Measurements from ENCODE around the gene COL8A2.

COL8A2 gene

DNA sequence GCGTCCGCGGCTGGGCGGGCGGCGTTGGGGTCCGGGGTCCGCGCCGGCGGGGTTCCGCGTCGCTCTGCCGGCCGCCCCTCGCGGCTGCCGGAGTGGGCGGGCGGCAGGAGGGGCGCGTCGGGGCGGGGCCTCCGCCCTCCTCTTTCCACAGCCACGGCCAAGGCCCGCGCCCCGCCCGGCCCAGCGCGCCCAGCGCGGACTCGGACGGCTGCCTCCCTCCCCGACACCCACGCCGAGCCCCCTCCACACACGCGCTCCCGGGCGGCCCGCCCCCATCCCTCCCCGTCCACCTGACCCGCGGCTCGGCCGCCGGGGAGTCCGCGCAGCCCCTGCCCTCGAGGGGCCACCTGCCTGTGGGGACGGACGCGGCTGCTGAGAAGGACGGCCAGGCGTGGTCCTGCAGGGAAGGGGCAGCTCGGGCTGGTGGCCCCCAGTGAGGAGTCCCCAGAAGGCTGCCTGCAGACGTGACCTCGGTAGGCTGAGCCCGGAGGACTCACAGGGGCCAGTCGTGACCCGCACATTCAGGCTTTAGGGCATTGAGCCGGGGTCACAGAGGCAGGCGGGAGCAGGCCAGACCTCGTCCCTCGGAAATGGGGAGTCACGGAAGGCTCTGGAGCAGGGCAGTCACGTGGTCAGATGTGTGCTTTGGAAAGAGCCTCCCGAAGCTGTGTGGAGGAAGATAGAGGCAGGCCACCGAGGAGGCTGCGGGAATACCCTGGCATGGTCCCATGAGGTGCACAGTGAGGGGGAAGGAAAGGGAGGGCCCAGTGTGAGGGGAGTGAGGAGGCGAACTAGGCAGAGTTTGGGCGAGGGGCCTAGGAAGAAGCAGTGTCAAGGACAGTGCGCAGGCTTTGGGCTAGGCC, at the start of gene COL8A2:
Gene COL8A2 (minus strand): TSS at position 94 of the 863 bp plus-strand sequence. CDS start 24,980 bp downstream, outside the sequence.
- peak; percentile 25 for DNase-seq
- Mint-ChIP-seq H3K27ac (no peak within 1 kb of the TSS), H3K4me3 (no peak within 1 kb of the TSS), H3K27me3 (peaks cover 67% of the 10 kb centered on the region), H3K9me3 (no peaks in the 10 kb centered on the region), H3K4me1 (peaks cover 11% of the 10 kb centered on the region), H3K36me3 (no peaks in the 10 kb centered on the region)
- CTCF ChIA-PET, result no interaction called here

- CTCF ChIA-PET, result interaction anchor here (3.0 kb wide), 1 partner anchor 14 kb away, joined by 16 read pairs; no protein-coding TSS in a partner anchor
- no peaks in the 10 kb centered on the region for H3K4me1 Mint-ChIP-seq
- H3K27ac Mint-ChIP-seq, result no peak overlapping the region
- H3K27me3 Mint-ChIP-seq, result no peaks in the 10 kb centered on the region
- no peaks in the 10 kb centered on the region for H3K9me3 Mint-ChIP-seq
- no peak overlapping the region for H3K4me3 Mint-ChIP-seq
- no peak for DNase-seq
- H3K36me3 Mint-ChIP-seq, result peaks cover 58% of the 10 kb centered on the region
Observed at GRCh38 chr1:36174713-36175112, 49.7 kb upstream of the COL8A2 start.

GRCh38 chr1:36172983-36173382, 48.0 kb upstream of the COL8A2 start:
- no peaks in the 10 kb centered on the region for H3K9me3 Mint-ChIP-seq
- H3K27me3 Mint-ChIP-seq, result no peaks in the 10 kb centered on the region
- H3K4me3 Mint-ChIP-seq, result no peak overlapping the region
- peaks cover 57% of the 10 kb centered on the region for H3K36me3 Mint-ChIP-seq
- H3K27ac Mint-ChIP-seq, result no peak overlapping the region
- H3K4me1 Mint-ChIP-seq, result peaks cover 4% of the 10 kb centered on the region
- CTCF ChIA-PET, result interaction anchor here (1.2 to 3.0 kb wide), 3 partner anchors 11 to 23 kb away, joined by 3 to 16 read pairs (median 4); partner anchors contain the start of gene TRAPPC3
- no peak for DNase-seq

- Mint-ChIP-seq H3K9me3 (no peaks in the 10 kb centered on the region), H3K27ac (no peak overlapping the region), H3K4me3 (no peak overlapping the region), H3K4me1 (peaks cover 4% of the 10 kb centered on the region), H3K27me3 (no peaks in the 10 kb centered on the region), H3K36me3 (peaks cover 55% of the 10 kb centered on the region)
- CTCF ChIA-PET, result interaction anchor here (1.2 to 3.0 kb wide), 3 partner anchors 11 to 23 kb away, joined by 3 to 16 read pairs (median 4); partner anchors contain the start of gene TRAPPC3
- DNase-seq, result no peak
Observed at GRCh38 chr1:36172017-36172747, 47.2 kb upstream of the COL8A2 start.

GRCh38 chr1:36170643-36171412, 45.8 kb upstream of the COL8A2 start:
- peaks cover 63% of the 10 kb centered on the region for H3K36me3 Mint-ChIP-seq
- CTCF ChIA-PET, result interaction anchor here (1.0 to 3.1 kb wide), 3 partner anchors 10 to 115 kb away, joined by 4 to 10 read pairs (median 7); no protein-coding TSS in a partner anchor

GRCh38 chr1:36168514-36168913, 43.5 kb upstream of the COL8A2 start:
- H3K27me3 Mint-ChIP-seq, result no peaks in the 10 kb centered on the region
- H3K36me3 Mint-ChIP-seq, result peaks cover 51% of the 10 kb centered on the region
- CTCF ChIA-PET, result interaction anchor here (3.1 kb wide), 1 partner anchor 20 kb away, joined by 10 read pairs; no protein-coding TSS in a partner anchor
- H3K27ac Mint-ChIP-seq, result peak overlapping the region; percentile 9
- no peak overlapping the region for H3K4me3 Mint-ChIP-seq
- DNase-seq, result no peak
- no peaks in the 10 kb centered on the region for H3K9me3 Mint-ChIP-seq
- H3K4me1 Mint-ChIP-seq, result peaks cover 23% of the 10 kb centered on the region

More at GRCh38 chr1:36170643-36171412, 45.8 kb upstream of the COL8A2 start:
- Mint-ChIP-seq H3K27ac (no peak overlapping the region), H3K4me1 (peaks cover 14% of the 10 kb centered on the region), H3K9me3 (no peaks in the 10 kb centered on the region), H3K27me3 (no peaks in the 10 kb centered on the region), H3K4me3 (no peak overlapping the region)
- DNase-seq, result no peak

- Mint-ChIP-seq H3K27ac (peak overlapping the region; percentile 26), H3K27me3 (no peaks in the 10 kb centered on the region), H3K4me3 (no peak overlapping the region), H3K4me1 (peaks cover 36% of the 10 kb centered on the region), H3K36me3 (peaks cover 47% of the 10 kb centered on the region), H3K9me3 (no peaks in the 10 kb centered on the region)
- CTCF ChIA-PET, result interaction anchor here (2.5 to 8.2 kb wide), 2 partner anchors 18 to 20 kb away, joined by 11 to 70 read pairs; partner anchors contain the start of gene TRAPPC3
- DNase-seq, result no peak
Observed at GRCh38 chr1:36166938-36167905, 42.2 kb upstream of the COL8A2 start.

GRCh38 chr1:36166136-36166535, 41.1 kb upstream of the COL8A2 start:
- Mint-ChIP-seq H3K4me3 (no peak overlapping the region), H3K36me3 (peaks cover 47% of the 10 kb centered on the region), H3K27me3 (no peaks in the 10 kb centered on the region), H3K27ac (peak overlapping the region; percentile 56), H3K9me3 (no peaks in the 10 kb centered on the region), H3K4me1 (peaks cover 47% of the 10 kb centered on the region)
- CTCF ChIA-PET, result interaction anchor here (2.5 to 8.2 kb wide), 2 partner anchors 16 to 22 kb away, joined by 11 to 70 read pairs; partner anchors contain the start of gene TRAPPC3
- DNase-seq, result no peak

GRCh38 chr1:36165145-36165544, 40.1 kb upstream of the COL8A2 start:
- Mint-ChIP-seq H3K27me3 (no peaks in the 10 kb centered on the region), H3K27ac (no peak overlapping the region), H3K4me3 (no peak overlapping the region), H3K9me3 (no peaks in the 10 kb centered on the region), H3K4me1 (peaks cover 56% of the 10 kb centered on the region), H3K36me3 (peaks cover 49% of the 10 kb centered on the region)
- CTCF ChIA-PET, result interaction anchor here (2.5 to 8.2 kb wide), 2 partner anchors 15 to 23 kb away, joined by 11 to 70 read pairs; partner anchors contain the start of gene TRAPPC3
- DNase-seq, result no peak

DNA sequence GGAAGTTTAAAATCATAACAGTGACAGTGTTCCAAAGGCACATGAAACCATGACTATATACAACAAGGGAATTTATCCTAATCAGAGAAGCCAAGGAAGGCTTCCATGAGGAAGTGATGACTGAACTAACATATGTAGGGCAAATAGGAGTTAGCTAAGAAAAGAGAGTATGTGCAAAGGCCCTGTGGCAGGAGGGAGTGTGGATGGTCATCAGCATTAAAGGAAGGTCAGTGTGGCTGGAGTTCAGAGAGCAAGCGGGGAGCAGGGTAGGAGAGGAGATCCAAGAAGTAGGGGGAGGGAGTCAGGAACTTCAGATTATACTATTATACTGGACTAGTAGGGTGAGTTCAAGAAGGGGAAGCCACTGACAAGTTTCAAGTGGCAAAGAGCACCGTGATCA, 39.3 kb upstream of the COL8A2 start:
- Mint-ChIP-seq H3K4me3 (no peak overlapping the region), H3K9me3 (no peaks in the 10 kb centered on the region), H3K27ac (no peak overlapping the region), H3K4me1 (peaks cover 64% of the 10 kb centered on the region), H3K36me3 (peaks cover 54% of the 10 kb centered on the region), H3K27me3 (no peaks in the 10 kb centered on the region)
- no peak for DNase-seq
- CTCF ChIA-PET, result interaction anchor here (6.1 to 8.2 kb wide), 2 partner anchors 14 to 23 kb away, joined by 70 to 72 read pairs; partner anchors contain the start of gene TRAPPC3

GRCh38 chr1:36163426-36163825, 38.4 kb upstream of the COL8A2 start:
- Mint-ChIP-seq H3K27me3 (no peaks in the 10 kb centered on the region), H3K9me3 (no peaks in the 10 kb centered on the region), H3K4me3 (no peak overlapping the region), H3K4me1 (peaks cover 69% of the 10 kb centered on the region), H3K27ac (peak overlapping the region; percentile 91), H3K36me3 (peaks cover 56% of the 10 kb centered on the region)
- no peak for DNase-seq
- CTCF ChIA-PET, result interaction anchor here (1.0 to 8.2 kb wide), 3 partner anchors 13 to 122 kb away, joined by 4 to 72 read pairs (median 70); partner anchors contain the start of gene TRAPPC3

DNA sequence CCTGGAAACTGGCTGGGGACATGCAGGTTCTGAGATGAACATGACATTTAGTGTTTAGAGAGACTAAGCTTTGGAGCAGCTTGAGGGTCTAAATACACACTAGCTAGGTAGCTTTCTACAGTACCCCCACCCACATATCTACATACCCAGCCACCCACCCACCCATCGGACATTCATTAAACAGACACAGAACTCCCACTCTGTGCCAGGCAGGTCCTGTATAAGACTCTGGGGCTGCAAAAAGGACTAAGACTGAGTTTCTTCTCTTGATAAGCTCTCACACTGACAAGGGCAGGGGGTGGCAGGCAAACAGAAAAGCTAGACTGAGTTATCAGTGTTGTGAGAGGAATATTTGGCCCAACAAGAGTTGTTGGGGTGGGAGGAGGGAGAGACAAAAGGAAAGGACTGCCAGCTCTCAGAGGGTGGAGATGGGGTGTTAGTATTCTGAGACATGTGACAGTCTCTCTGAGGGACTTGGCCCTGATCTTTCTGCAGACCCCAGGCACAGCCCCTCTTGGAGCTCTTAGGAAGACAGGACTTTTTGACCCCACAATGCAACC, 37.7 kb upstream of the COL8A2 start:
- peak overlapping the region; percentile 71 for H3K4me3 Mint-ChIP-seq
- CTCF ChIA-PET, result interaction anchor here (1.0 to 8.2 kb wide), 3 partner anchors 12 to 123 kb away, joined by 4 to 72 read pairs (median 70); partner anchors contain the start of gene TRAPPC3
- DNase-seq, result no peak
- peaks cover 60% of the 10 kb centered on the region for H3K36me3 Mint-ChIP-seq
- peak overlapping the region; percentile 91 for H3K27ac Mint-ChIP-seq
- H3K9me3 Mint-ChIP-seq, result no peaks in the 10 kb centered on the region
- no peaks in the 10 kb centered on the region for H3K27me3 Mint-ChIP-seq
- H3K4me1 Mint-ChIP-seq, result peaks cover 73% of the 10 kb centered on the region
